OCI-M1 (cell line): Measurements from ENCODE around the gene COTL1.
A peak's percentile ranks its signal among the peaks of the same experiment; 100 is the strongest.

Source experiments
- DNase-seq: peaks from one replicate; lab custom pipeline; 2025; lab: John Stamatoyannopoulos, UW

Gene COTL1, protein sequence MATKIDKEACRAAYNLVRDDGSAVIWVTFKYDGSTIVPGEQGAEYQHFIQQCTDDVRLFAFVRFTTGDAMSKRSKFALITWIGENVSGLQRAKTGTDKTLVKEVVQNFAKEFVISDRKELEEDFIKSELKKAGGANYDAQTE

DNA sequence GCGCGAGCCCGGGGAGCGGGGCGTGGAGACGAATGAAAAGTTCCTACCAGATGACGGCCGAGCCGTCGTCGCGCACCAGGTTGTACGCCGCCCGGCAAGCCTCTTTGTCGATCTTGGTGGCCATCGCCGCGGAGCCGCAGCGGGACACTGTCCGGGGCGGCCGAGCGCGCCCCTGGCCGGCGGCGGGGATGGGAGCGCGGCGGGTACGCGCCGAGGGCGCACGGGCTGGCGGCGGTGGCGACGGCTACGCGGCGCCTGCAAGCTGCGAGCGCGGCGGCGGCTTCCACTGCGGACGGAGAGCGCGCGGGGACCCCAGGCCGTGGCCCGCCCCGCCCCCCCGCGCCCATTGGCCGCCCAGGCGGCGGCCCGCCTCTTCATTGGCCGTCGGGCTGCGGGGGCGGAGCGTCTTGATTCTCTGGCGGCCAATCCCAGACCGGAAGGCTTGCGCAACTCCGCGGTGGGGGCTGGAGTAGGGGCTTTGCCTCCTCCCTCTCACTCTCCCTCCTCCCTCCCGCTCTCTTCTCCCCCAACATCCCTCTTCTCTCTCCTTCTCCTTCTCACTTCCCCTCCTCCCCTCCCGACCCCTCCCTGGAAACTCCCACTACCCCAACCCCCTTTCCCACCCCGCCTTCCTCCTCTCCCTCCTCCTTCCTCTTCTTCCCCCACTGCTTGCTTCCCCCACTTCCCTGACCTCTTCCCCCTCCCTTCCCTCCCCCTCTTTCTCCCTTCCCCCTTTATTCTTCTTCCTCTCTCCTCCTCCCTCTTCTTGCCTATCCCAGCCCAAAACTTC lies at the start of gene COTL1:
COTL1 (minus strand) TSS at position 288 of the 790 bp plus-strand sequence; CDS start at position 124, 164 bp downstream.
- peak; percentile 97 for DNase-seq

DNA sequence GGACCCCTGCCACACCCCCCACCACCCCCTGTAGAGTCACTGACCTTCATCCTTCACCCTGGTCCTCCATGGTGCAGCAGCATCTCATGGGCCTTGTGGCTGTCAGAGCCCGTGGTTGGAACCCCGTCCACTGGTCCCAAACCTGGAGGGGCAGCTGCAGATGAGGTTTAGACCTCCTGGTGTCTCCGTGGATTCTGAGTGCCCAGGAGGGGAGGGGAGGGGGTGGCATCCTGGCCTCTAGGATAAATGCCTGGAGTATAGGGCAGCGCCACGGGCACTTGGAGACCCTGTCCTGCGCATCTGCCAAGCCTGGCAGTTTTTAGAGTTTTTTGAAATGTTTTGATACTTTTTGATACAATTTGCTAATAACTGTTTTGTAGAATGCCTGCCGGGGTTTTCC lies 48.0 kb upstream of the COTL1 start:
- no peak for DNase-seq

DNA sequence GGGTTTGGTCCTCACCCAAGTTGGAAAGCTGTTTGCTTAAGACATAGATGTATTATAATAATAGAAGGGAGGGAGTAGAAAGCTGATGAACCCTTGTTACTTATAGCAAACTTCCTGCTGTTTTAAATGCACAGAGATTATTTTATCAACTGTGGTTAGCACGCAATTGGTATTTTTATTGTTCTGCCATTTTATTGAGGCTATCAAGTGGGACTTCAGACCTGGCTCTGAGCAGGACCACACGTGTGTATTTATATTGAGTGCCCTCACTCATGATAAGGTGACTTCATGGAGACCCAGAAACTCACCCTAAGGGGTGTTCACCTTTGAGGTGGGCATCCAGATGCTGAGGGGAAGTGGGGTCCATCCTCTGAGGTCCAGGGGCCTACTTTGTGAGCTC lies 47.5 kb upstream of the COTL1 start:
- DNase-seq = no peak

DNA sequence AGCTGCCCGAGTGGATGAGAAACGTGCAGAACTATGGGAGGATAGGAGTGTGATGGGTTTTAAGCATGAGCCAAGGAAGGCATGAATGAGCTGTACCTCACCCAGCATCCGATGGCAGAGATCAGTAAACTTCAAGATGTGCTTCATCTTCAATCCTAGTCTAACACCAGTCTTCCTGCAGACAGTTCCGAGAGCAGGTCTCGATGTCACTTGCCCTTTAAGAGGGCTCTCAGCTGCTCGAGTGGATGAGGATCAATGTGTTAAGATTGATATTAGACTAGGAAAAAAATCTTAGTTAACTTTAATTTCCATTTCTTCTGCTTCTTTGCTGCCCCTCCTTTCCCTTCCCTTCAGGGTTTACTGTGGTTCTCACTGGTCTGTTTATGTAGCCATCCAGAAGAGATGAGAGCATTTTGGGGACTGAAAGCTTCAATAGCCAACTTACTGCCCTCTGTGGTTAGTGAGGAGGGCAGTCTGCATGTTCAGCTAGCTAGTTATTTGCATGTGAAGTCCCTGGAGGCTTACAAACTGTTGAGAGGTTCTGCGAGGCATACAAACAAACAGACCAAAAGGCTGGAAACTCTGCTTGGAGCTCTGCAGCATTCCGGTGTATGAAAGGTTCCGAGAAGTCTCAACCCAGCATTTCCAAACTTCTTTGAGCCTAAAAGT lies 45.7 kb upstream of the COTL1 start:
- DNase-seq = no peak

DNA sequence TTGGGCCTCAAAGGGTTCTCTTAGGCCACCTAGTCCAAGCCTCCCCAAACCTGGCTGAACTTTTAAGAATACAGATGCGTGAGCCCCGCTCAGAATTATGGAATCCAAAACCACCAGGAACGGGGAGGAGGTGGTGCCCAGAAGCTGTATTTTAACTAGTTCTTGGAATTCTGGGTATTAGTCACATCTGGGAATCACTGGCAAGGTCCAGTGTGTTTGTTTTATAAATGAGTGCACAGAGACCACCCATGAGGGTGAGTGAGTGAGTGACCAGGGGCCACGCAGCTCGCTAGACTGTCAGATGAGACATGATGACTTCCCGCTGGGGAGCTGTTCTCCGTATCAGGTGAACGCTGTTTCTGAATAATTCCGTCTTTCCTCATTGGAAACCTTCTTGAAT lies 44.6 kb upstream of the COTL1 start:
- no peak for DNase-seq

DNA sequence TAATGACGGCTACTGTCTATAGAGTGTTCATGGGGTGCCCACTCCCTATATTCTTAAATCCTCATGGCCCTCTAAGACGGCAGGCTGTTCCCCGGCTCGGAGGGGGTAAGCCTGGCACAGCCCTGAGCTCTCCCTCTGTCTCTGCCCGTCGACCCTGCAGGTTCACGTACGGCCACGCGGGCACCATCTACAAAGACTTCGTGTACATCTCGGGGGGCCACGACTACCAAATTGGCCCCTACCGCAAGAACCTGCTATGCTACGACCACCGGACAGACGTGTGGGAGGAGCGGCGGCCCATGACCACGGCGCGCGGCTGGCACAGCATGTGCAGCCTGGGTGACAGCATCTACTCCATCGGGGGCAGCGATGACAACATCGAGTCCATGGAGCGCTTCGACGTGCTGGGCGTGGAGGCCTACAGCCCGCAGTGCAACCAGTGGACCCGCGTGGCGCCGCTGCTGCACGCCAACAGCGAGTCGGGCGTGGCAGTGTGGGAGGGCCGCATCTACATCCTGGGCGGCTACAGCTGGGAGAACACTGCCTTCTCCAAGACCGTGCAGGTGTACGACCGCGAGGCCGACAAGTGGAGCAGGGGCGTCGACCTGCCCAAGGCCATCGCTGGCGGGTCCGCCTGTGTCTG lies 43.7 kb upstream of the COTL1 start:
- DNase-seq = no peak

DNA sequence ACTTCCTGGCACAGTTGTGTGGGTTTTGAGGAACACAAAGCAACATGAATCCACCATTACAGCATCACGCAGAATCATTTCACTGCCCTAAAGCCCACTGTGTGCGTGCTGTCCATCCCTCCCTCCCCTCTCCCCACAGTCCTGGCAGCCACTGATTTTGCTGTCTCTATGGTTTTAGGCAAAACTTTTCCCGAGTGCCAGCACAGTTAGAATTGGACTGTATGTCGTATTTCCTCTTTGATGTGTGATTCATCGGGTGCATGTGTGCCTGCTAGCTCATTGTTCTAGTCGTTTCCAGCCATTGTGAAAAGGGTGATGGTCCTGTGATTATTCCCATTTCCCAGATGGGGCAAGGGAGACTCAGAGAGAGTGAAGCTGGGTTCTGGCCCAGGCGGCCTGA lies 43.1 kb upstream of the COTL1 start:
- DNase-seq = no peak

DNA sequence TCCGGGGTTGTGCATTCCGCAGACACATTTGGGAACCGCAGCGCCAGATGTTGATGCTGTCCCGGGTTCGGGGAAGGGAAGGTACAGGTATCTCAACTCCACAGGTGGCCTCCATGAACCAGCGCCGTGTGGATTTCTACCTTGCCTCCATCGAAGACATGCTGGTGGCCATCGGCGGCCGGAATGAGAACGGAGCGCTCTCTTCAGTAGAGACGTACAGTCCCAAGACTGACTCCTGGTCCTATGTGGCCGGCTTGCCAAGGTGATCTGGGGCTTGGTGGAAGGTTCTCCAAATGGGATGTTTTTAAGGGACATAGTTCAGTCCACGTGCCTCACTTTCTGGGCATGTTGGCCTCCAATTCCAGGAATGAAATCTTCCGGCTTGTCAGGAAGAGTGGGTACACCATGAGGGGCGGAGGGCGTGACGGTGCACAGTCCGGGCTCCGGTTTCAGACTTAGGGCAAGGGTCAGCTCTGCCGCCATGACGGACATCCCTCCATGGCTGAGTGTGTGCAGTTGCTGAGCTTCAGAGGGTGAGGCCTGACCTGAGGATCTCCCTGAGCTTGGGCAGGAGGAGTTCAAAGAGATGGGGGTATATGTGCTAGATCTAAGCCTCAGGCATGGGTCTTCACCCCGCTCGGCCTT lies 41.9 kb upstream of the COTL1 start:
- no peak for DNase-seq

DNA sequence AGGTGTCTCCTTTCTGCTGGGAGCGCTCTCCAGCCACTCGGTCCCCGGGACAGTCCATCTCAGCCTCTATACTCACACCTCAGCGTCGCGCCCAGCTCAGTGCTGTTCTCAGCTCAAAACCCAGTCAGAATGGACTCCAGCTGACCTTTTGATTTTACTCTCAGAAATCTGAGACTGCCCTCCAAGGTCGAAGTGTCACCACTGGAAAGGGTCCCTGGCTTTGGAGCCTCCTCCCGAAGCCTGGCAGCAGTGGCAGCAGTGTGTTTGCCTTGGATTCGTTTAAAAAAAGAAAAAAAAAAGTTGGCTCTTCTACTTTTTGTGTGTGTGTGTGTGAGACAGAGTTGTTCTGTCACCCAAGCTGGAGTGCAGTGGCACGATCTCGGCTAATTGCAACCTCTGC lies 40.8 kb upstream of the COTL1 start:
- no peak for DNase-seq

DNA sequence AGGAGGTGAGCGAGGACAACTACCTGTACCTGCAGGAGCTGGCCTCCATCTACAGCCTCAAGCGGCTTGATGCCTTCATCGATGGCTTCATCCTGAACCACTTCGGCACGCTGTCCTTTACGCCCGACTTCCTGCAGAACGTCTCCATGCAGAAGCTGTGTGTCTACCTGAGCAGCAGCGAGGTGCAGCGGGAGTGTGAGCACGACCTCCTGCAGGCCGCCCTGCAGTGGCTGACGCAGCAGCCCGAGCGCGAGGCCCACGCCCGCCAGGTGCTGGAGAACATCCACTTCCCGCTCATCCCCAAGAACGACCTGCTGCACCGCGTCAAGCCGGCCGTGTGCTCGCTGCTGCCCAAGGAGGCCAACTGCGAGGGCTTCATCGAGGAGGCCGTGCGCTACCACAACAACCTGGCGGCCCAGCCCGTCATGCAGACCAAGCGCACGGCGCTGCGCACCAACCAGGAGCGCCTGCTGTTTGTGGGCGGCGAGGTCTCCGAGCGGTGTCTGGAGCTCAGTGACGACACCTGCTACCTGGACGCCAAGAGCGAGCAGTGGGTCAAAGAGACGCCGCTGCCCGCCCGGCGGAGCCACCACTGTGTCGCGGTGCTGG lies 39.5 kb upstream of the COTL1 start:
- no peak for DNase-seq

DNA sequence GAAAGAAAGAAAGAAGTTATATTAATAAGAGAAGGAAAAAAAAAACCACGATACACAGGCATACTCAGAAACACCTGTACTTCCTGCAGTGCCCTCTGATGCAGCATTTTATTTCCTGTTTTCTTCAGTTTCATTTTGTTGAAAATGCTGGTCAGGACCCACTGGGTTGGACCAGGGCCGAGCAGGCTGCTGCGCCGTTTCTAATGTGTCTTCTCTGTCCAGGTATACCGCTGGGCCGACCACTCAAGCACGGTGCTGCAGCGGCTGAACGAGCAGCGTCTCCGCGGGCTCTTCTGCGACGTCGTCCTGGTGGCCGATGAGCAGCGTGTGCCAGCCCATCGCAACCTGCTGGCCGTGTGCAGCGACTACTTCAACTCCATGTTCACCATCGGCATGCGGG lies 38.8 kb upstream of the COTL1 start:
- no peak for DNase-seq

DNA sequence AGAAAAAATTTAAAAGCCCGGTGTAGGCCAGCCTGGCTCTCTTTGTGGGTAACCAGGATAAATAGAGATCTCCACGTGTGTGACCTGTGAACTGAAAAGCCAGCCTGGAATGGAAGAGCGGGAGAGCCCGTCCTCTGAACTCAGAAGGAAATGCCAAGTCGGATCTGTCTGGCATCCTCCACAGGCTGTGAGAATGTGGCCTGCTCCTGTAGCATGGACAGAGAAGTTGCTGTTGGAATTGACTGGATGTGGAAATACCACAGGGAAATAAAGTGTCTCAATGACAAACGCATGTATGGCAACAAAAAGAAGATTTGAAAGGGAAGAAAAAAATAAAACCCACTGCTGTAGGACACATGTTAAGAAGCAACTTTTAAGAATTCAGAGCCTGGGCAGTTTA lies 37.1 kb upstream of the COTL1 start:
- no peak for DNase-seq

DNA sequence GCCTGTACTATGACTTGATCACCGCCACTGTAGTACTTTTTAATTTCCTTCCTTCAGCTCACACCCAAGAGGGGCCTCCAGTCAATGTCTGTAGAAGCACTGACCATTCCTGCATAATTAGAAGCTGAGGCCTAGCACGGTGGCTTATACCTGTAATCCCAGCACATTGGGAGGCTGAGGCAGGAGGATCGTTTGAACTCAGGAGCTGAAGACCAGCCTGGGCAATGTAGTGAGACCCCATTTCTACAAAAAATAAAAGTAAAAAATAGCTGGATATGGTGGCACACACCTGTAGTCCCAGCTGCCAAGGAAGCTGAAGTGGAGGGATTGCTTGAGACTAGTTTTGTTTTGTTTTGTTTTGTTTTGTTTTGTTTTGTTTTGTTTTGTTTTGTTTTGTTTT lies 36.4 kb upstream of the COTL1 start:
- no peak for DNase-seq

DNA sequence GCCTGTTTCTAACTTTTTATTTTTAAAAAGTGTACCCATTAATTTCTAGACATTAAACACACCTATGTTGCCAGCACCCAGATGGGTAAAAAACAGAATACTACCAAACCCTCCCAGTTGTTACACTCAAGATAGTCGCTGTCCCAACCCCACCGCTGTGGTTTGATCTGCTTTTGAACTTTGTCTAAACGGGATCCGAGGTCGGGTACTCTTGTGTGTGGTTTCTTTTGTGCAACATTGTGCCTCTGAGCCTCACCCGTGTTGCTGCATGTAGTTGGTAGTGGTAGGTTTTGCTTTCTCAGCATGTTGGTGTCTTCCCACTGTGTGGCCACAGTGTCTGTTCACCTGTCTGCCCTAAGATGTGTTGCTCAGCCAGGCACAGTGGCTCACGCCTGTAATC lies 34.7 kb upstream of the COTL1 start:
- no peak for DNase-seq

DNA sequence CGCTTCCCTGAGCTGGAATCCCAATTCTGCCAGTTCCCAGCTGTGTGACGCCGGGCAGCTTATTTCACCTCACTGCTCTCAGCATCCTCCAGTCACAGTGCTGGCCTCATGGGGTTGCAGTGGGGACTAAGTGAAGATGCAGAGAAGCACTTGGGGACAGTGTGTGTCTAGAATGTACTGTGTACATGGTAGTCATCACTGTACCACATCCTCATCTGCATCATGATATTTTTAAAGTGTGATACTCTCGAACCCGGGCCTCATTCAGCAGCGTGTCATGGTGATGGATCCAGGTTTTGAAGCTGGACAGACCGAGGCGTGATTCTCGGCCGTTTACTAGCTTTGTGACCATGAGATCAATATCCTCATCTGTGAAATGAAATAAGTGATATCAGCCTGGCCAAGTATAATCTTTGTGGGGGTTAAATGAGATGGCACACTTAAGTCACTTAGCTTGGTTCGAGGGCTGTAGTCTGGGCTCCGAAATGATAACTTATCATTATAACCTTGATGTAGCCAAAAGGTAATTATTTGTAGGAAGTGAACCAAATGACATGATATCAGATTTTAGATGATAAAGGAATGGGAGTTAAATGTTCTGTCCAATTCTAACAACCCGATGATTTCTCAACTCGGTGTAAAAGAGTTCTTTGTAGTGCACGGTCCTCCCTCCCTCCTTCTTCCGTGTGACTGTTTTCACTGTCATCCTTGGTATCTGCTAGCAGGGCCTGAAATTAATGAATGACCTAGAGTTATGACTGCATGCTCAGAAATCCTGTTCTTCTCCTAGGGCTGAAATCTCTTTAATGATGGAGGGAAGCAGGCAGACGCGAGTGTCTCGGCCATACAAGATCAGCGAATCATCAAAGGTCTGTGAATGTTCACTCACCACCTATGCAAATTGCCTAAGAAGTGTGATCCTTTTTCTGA lies 32.4 kb upstream of the COTL1 start:
- DNase-seq = no peak

DNA sequence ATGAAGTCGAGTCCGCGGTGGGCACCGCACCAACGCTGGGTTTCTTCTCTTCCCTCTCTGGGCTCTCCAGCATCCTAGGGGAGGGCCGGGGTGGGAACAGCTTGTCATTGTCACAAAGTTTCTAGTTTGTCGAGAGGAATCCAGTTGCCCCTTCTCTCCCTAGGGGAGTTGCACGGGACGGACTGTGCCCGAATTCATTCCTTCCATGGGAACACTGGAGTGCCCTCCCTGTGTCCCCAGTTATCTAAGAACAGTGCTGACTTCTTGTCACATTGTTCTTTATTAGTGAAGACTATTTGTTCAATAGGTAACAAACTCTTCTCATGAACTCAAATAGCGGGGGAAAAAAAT lies 31.6 kb upstream of the COTL1 start:
- DNase-seq = no peak

DNA sequence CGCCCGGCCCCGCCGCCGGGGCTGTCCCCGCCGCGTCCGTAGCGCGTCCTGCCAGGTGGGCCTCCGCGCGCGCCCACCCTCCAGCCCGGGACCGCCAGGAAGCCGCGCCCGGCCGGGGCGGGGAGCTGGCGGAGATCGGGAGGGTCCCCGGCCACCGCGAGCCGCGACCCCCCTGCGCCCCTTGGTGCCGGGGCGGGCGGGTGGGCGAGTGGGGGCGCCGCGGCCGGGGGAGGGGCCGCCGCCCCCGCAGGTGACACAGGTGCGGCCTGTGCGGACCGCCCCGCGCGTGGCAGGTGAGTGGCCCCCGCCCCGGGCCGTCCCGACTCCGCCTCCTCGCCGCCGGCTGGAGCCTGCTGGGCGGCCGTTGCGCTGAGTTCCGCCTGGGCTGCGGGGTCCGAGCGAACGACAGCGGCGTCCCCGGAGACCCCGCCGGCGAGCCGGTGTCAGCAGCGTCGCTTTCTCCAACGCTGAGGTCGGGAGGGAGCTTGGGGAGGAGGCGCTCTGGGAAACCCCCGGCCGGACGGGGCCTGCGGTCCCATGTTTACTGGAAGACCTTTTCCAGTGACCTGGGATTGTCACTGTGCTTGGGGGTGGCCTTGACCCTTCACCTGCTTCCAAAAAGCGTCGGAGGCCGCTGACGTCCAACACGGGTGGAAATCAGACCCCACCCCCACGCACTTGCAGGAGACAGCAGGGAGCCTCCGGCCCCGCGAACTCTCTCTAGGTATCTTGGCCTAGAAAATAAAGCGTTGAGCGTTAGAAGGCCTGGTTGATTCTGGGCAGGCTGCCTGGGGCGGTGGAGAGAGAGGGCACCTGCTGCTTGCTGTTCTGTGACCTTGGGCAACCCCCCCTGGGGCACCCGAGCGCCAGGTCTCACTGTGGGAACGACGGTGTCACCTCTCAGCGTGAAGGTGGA lies 31.0 kb upstream of the COTL1 start:
- DNase-seq = peak; percentile 30

DNA sequence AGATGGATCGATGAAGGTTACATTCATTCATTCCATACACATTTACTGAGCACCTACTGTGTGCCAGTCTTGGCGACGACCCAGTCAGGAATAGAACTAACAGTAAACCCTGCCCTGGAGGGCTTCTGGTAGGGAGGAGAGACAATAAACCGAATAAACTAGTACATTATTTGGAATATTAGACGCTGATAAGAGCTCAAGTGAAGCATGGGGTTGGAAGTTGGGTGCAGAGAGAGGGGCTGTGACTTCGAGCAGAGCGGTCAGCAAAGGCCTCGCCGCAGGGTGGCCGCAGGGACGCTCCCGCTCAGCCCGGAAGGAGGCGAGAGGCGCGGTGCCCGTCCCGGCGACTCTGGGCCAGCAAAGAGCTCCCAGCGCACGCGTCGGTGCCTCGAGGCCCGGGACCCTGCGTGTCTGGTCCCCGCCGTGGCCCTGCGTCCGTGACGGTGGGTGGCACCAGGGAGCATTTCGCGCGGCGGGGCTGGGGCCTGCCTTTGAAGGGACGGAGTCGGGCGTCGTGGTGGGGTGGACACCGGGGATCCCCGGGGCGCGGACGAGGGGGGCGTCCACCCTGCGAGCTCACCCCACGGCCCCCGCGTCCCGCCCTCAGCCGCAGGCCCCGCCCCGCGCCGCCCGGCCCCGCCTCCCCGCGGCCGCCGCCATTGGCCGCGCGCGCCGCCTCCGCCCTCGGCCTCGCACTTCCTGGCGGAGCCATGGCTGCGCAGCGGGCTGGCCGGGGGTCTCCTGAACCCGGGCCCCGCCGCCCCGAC lies 30.1 kb upstream of the COTL1 start, which contains the start of gene KLHL36:
KLHL36 (plus strand) TSS at position 684 of the 767 bp plus-strand sequence. CDS start 2,357 bp downstream, outside the sequence.
- peak; percentile 40 for DNase-seq

DNA sequence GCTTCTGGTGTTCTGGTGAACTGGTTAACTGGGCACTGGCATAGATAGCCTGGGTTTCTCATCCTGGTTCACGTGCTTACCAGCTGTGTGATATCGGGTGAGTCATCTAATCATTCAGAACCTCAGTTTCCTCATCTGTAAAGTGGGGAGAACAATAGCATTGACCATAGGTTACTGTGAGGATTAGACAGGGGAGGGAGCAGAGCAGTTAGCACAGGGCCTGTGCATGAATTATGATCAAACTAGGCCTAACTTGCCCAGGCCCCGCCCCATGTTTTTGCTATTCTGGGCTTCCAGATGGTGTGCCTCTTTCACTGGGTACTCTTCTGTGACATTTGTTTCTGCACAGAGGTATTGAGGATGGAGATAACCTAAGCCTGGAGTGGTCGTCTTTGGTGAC lies 25.8 kb upstream of the COTL1 start:
- no peak for DNase-seq
